Body of pancreas (tissue), 4 donors: ENCODE results near the gene WNT11. TPM values are rescaled to one million over a fixed set of nuclear protein-coding genes. Genes with fewer than 3 reads are reported as not detected.

Source experiments
- ATAC-seq: fragments of 150-250 bp; one replicate; pipeline ENCODE4 v1.9.1; 2016
- DNase-seq, 4 donors: peaks; one replicate each; pipeline ENCODE4 v3.0.0-alpha.2; 2019
- H3K27ac ChIP-seq, 4 donors: fragments of 200-600 bp; sonication (generic); 1 replicate in 3 of 4; 2 replicates in 1 of 4; pipeline versions ENCODE4 v1.5.1 to v1.6.1; 2016 to 2019; ENCODE audit warnings: mild to moderate bottlenecking in 1 of 4, mixed read lengths in 1 of 4, moderate library complexity in 1 of 4
- H3K27me3 ChIP-seq, 2 donors: fragments of 200-600 bp; sonication (generic); one replicate each; pipeline ENCODE4 v1.6.0; 2016; ENCODE audit warnings: mild to moderate bottlenecking in 1 of 2
- H3K36me3 ChIP-seq, 2 donors: fragments of 200-600 bp; sonication (generic); replicated peaks in 1 of 2; 2 replicates each; pipeline ENCODE4 v1.5.1; 2016; ENCODE audit warnings: low read depth in 2 of 2; ENCODE audit not compliant: insufficient read depth in 1 of 2
- H3K4me1 ChIP-seq: fragments of 200-600 bp; sonication (generic); one replicate; pipeline ENCODE4 v1.6.0; 2016
- H3K4me3 ChIP-seq, 2 donors: fragments of 200-600 bp; sonication (generic); 1 replicate in 1 of 2; 2 replicates in 1 of 2; pipeline ENCODE4 v1.5.1; 2016 to 2019
- H3K9me3 ChIP-seq, 3 donors: fragments of 200-600 bp; sonication (generic); 1 replicate in 2 of 3; 2 replicates in 1 of 3; pipeline ENCODE4 v1.5.1; 2016
- POLR2A ChIP-seq, 3 donors: fragments of 450-650 bp; IDR thresholded peaks; one replicate each; pipeline ENCODE4 v1.6.1; 2016; ENCODE audit warnings: antibody characterized with exemption in 3 of 3, mild to moderate bottlenecking in 2 of 3
- WGBS, 2 donors: methylation state at CpG; one replicate each; pipeline ENCODE4 v1.1.5; 2017; 5-methylcytosine and 5-hydroxymethylcytosine counted together
- intact Hi-C: fragments of 100-400 bp; cut with DNase I; formaldehyde crosslinking; loops from one replicate; pipeline ENCODE4 v1.15.1; 2023
- total RNA-seq, 2 donors: library from RNA; depleted of rRNA; stranded (reverse); fragments of >200 nt; gene quantifications; one replicate each; pipeline ENCODE4 v1.1.0, GENCODE V29; 2016
- TF ChIP-seq, protein P1 (sequence below), 7 experiments: fragments of 450-650 bp in 4 of 7; fragments of 200-600 bp in 3 of 7; sonication (generic) in 3 of 7; IDR thresholded peaks; one replicate each; pipeline ENCODE4 v1.5.1; 2016 to 2019; ENCODE audit warnings: antibody characterized with exemption in 7 of 7

WNT11 gene
- total RNA-seq, 2 donors from 2014 or later = 4.2 to 23.4 TPM

DNA sequence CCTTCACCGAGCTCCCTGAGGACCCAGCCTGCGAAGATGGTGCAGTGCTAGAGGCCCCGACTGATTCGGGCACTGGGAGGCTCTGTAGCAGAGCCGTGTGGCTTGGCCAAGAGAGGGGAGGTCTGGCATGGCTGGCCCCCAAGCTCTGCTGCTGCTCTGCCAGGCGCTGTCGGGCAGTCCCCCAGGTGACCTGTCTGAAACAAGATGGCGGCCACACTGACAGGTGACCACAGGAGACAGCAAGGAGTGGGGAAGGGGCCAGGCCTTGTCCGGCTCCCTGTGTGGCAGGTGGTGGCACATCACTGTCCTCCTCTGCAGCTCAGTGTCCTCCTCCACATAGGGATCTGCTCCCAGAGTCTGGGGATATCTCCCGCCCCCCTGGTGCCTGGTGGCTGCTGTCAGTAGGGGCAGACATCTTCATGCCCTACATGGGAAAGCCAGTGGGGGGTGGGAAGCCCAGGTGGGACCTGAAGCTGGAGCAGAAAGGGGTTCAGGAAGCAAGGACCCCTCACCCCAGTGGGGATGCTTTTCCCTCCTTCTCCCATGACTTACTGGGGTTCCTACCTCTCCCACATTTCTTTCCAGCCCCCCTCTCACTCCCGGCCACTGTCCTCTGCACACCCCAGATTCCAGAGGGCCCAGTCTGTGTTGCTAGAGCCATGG is 40.1 kb upstream of the WNT11 start:
- TF ChIP-seq POLR2A (IDR thresholded peaks at IDR 0.05) = no peak
- TF ChIP-seq, protein P1, sequence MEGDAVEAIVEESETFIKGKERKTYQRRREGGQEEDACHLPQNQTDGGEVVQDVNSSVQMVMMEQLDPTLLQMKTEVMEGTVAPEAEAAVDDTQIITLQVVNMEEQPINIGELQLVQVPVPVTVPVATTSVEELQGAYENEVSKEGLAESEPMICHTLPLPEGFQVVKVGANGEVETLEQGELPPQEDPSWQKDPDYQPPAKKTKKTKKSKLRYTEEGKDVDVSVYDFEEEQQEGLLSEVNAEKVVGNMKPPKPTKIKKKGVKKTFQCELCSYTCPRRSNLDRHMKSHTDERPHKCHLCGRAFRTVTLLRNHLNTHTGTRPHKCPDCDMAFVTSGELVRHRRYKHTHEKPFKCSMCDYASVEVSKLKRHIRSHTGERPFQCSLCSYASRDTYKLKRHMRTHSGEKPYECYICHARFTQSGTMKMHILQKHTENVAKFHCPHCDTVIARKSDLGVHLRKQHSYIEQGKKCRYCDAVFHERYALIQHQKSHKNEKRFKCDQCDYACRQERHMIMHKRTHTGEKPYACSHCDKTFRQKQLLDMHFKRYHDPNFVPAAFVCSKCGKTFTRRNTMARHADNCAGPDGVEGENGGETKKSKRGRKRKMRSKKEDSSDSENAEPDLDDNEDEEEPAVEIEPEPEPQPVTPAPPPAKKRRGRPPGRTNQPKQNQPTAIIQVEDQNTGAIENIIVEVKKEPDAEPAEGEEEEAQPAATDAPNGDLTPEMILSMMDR (IDR thresholded peaks at IDR 0.05) = no peak
- no peaks in the 10 kb centered on the region for H3K4me1 ChIP-seq
- no peaks in the 10 kb centered on the region for H3K9me3 ChIP-seq
- H3K4me3 ChIP-seq = no peak overlapping the region
- DNase-seq (no peak), ATAC-seq (no peak)
- WGBS, 2 donors = 93% methylated on average over 4 to 11 of the region's 11 CpGs
- H3K27me3 ChIP-seq = no peaks in the 10 kb centered on the region
- H3K27ac ChIP-seq = no peak overlapping the region
- intact Hi-C loops = no loop called here
- H3K36me3 ChIP-seq = no peaks in the 10 kb centered on the region

DNA sequence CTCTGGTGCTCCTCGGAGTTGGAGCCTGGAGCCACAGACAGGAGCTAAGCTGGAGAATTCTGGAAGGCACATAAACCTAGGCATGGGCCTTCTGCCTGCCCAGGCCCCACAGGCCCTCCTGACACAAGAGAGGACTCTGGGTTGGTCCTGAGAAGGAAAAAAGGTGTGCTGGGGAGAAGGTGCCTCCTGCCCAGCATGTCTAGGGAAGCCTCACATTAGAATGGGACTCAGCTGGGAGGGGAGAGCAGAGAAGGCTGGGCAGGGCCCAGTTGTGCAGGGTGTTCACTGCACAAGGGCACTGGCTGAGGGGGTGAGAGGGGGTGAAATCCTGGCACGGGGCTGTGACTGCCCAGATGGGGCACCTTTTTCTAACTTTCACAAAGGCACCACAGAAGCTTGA is 39.4 kb upstream of the WNT11 start:
- Histone ChIP-seq H3K9me3 (no peaks in the 10 kb centered on the region), H3K36me3 (no peaks in the 10 kb centered on the region), H3K27me3 (no peaks in the 10 kb centered on the region), H3K4me1 (no peaks in the 10 kb centered on the region), H3K4me3 (no peak overlapping the region), H3K27ac (no peak overlapping the region)
- DNase-seq (no peak), ATAC-seq (no peak)
- intact Hi-C loops = no loop called here
- 55 to 85% methylated on average over 2 of the region's 2 CpGs for WGBS, 2 donors
- TF ChIP-seq, protein P1 (IDR thresholded peaks at IDR 0.05) = no peak
- TF ChIP-seq POLR2A (IDR thresholded peaks at IDR 0.05) = no peak

DNA sequence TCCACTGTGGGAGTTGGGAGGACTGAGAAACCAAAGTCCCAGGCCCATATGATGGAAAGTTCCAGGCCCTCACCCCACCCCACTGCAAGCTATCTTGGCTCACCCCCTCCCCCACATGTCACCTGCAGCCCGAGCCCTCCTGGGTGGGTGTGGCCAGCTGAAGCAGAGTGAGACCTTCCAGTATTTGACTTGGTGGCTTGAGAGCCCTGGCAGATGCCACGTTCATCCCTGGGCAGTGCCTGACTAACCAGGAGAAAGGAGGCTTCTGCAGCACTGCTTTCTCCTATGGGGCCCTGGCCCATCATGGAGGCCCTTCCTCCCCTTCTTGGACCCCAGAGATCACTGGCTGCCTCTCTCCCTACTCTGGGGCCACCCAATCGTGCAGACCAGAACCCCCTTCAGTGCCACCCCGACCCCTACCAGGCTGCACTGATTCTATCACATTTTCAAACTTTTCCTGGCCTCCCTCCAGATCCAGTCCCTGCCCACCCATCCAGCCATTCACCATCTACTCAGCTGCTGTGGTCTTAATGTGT is 38.1 kb upstream of the WNT11 start:
- Histone ChIP-seq H3K36me3 (no peaks in the 10 kb centered on the region), H3K9me3 (no peaks in the 10 kb centered on the region), H3K27me3 (no peaks in the 10 kb centered on the region), H3K27ac (no peak overlapping the region), H3K4me1 (no peaks in the 10 kb centered on the region), H3K4me3 (no peak overlapping the region)
- intact Hi-C loops = no loop called here
- ATAC-seq (no peak), DNase-seq (no peak)
- WGBS, 2 donors = 68 to 73% methylated on average over 3 to 4 of the region's 4 CpGs
- no peak for TF ChIP-seq POLR2A (IDR thresholded peaks at IDR 0.05)
- TF ChIP-seq, protein P1 (IDR thresholded peaks at IDR 0.05) = no peak

DNA sequence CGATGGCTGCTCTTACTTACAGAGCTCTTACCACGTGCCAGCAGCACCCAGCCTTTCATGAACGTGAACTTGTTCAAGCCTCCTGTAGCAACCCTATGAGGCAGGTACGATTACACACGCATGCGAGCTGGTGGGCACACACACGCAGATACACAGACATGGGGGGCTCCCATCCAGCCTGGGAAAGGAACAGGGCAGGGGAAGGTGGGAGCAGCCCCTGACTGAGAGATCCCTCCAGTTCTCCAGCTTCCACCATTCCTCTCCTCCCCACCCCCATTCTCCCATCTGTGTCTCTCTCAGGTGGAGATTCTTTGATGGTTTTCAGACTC is 37.6 kb upstream of the WNT11 start:
- Histone ChIP-seq H3K27me3 (no peaks in the 10 kb centered on the region), H3K36me3 (no peaks in the 10 kb centered on the region), H3K4me1 (no peaks in the 10 kb centered on the region), H3K27ac (no peak overlapping the region), H3K9me3 (no peaks in the 10 kb centered on the region), H3K4me3 (no peak overlapping the region)
- 71 to 72% methylated on average over 7 of the region's 7 CpGs for WGBS, 2 donors
- intact Hi-C loops = no loop called here
- TF ChIP-seq POLR2A (IDR thresholded peaks at IDR 0.05) = no peak
- TF ChIP-seq, protein P1 (IDR thresholded peaks at IDR 0.05) = no peak
- DNase-seq (no peak), ATAC-seq (no peak)
